Measurements from ENCODE around the gene OR2T33.
"Not testable (repeated sequence)": the region's sequence is repeated elsewhere in the genome, so short reads cannot be mapped to it uniquely, and the experiment has no call there.

Gene OR2T33, protein sequence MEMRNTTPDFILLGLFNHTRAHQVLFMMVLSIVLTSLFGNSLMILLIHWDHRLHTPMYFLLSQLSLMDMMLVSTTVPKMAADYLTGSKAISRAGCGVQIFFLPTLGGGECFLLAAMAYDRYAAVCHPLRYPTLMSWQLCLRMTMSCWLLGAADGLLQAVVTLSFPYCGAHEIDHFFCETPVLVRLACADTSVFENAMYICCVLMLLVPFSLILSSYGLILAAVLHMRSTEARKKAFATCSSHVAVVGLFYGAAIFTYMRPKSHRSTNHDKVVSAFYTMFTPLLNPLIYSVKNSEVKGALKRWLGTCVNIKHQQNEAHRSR

GRCh38 chr1:248277876-248278275 lies at the start of gene OR2T33:
Gene OR2T33, minus strand, starts transcription at chr1:248277976. Its CDS starts 4,162 bp downstream, at chr1:248273814.
- no peak for DNase-seq (ENCODE audit: low read depth)

- no peak for DNase-seq (ENCODE audit: low read depth)
Measured at GRCh38 chr1:248324468-248324867, 46.7 kb upstream of the OR2T33 start, which contains the start of gene OR2M7. Gene OR2M7, minus strand, starts transcription at chr1:248324568. Its CDS starts 0 bp downstream, at chr1:248324568.

- no peak for DNase-seq (ENCODE audit: low read depth)
Measured at GRCh38 chr1:248316796-248317195, 39.0 kb upstream of the OR2T33 start.

DNA sequence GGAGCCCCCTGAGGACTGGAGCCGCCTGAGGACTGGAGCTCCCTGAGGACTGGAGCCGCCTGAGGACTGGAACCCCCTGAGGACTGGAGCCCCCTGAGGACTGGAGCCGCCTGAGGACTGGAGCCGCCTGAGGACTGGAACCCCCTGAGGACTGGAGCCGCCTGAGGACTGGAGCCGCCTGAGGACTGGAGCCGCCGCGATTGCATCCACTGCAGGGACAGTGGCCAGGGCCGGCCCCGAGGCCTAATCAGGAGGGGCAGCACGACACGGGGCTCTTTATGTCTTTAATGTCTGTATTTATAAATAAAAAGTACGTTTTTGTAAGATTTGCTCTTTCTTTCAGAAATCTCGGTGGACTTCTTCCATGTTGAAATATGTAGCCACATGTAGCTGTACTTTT lies 29.0 kb upstream of the OR2T33 start:
- DNase-seq (ENCODE audit: low read depth): not testable (repeated sequence)

GRCh38 chr1:248306103-248306502 lies 28.3 kb upstream of the OR2T33 start:
- no peak for DNase-seq (ENCODE audit: low read depth)

DNA sequence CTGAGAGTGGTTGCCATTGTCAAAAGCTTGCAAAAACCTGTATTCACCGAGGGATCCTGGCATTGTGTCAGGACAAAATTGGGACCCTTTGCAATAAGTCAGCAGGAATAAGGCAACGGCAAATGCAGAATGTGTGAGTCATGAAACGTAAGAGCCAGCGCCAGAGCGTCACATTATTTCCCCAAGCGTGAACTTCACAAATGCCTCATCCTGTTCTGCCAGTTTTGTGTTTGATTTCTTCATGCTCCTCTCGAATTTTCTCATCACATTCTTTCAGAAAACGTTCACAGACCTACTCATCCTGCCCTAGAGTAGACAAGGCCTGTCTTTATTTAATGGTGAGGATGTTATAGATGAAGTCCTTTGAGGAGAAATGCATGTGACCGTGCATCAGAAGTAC lies 27.9 kb upstream of the OR2T33 start:
- not testable (repeated sequence) for DNase-seq (ENCODE audit: low read depth)

DNA sequence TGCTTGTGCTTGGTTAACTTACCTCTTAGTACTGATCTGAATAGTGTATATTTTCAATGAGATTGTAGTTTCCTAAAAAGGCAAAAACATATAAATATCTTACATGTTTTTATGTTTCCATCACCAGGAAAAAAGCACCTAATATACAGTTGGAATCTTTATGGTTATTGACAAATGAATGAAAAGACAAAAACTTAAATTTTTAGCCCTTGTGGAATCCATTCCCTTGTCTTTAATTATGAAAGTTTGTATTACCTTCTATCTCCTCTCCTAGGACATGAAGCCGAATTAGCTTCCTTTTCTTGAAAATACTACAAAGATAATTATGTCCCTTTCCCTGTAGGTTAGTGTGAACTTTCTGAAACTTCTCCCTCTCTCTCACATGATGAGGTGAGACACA lies 25.5 kb upstream of the OR2T33 start, which contains the start of gene OR2T12:
TSS of gene OR2T12 (minus strand) at position 101 of the 400 bp plus-strand sequence. CDS start 7,846 bp downstream, outside the sequence.
- DNase-seq (ENCODE audit: low read depth): no peak

GRCh38 chr1:248288391-248288790 lies 10.6 kb upstream of the OR2T33 start:
- no peak for DNase-seq (ENCODE audit: low read depth)

DNA sequence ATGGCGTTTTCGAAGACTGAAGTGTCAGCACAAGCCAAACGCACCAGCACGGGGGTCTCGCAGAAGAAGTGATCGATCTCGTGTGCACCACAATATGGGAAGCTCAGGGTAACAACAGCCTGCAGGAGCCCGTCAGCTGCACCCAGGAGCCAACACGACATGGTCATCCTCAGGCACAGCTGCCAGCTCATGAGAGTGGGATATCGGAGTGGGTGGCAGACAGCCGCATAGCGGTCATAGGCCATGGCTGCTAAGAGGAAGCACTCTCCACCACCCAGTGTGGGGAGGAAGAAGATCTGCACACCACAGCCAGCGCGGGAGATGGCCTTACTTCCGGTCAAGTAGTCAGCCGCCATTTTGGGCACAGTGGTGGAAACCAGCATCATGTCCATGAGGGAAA lies 4.6 kb downstream of the OR2T33 start:
- not testable (repeated sequence) for DNase-seq (ENCODE audit: low read depth)

- no peak for DNase-seq (ENCODE audit: low read depth)
Measured at GRCh38 chr1:248268178-248268577, 9.6 kb downstream of the OR2T33 start.

- not testable (repeated sequence) for DNase-seq (ENCODE audit: low read depth)
Measured at GRCh38 chr1:248259309-248259708, 18.5 kb downstream of the OR2T33 start.

- no peak for DNase-seq (ENCODE audit: low read depth)
Measured at GRCh38 chr1:248243204-248243603, 34.6 kb downstream of the OR2T33 start.

DNA sequence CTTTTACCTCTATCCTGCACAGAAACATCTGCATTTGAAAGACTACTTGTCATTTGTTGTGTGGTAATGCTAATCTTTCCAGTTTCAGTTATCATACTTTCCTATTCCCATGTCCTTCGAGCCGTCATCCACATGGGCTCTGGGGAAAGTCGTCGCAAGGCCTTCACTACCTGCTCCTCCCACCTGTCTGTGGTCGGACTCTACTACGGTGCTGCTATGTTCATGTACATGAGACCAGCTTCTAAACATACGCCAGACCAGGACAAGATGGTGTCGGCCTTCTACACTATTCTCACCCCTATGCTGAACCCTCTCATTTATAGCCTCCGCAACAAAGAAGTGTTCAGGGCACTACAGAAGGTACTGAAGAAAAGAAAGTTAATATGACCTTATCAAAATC lies 38.3 kb downstream of the OR2T33 start:
- no peak for DNase-seq (ENCODE audit: low read depth)

- DNase-seq (ENCODE audit: low read depth): no peak
Measured at GRCh38 chr1:248231117-248231516, 46.7 kb downstream of the OR2T33 start, which contains the start of gene OR2M4. Gene OR2M4, plus strand, starts transcription at chr1:248231417. Its CDS starts 7,512 bp downstream, at chr1:248238929.

GRCh38 chr1:248229360-248229908 lies 48.3 kb downstream of the OR2T33 start:
- DNase-seq (ENCODE audit: low read depth): no peak

GRCh38 chr1:248225537-248225936 lies 52.2 kb downstream of the OR2T33 start:
- DNase-seq (ENCODE audit: low read depth): no peak
